GM21723 (cell line): ENCODE results near the gene NUDT7.

Source experiments
- ATAC-seq: cut with Tn5 transposase; IDR thresholded peaks from one replicate; pipeline ENCODE4 v1.9.1; 2021; ENCODE audit warnings: mild to moderate bottlenecking, moderate library complexity; ENCODE audit not compliant: unreplicated experiment

NUDT7 gene

DNA sequence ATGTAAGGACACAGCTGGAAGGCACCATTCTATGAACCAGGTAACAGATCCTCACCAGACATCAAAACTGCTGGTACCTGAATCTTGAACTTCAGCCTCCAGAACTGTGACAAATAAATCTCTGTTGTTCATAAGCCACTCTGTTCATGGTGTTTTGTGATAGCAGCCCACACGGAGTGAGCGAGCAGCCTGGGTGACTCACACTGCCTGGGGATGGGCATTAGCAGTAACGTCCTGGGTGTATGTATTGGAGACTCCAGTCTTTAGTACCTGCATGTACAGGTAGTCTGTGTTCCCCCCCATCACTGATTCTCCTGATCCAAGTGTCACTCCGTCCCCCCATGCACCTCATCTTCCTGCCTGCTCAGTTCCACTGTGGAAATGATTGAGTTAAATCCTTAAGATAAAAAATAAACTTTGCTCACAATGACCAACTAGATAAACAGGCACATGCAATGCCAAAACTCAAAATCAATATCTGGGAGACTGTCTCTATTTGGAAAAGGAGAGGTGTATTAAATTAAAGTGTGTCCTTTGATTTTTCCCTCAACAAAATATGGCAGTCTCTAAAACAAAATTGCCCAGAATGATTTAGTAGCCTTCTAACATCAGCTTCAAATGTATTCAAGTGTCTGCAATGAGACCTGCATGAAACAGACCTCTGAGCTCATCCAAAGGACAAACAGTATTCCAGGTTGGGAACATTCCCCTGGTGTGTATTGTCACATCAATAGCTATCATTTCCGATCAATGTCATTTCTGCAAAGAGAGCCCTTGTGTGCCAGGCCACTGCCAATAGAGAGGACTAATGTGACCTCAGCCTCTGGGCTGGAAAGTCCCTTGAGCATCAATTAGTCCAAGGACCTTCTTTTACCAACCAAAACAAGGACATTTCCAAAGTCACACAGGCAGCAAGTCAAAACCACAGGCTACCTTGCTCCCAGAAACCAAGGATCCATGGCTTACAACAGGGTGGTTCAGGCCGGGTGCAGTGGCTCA lies 53.9 kb downstream of the NUDT7 start:
- no peak for ATAC-seq

DNA sequence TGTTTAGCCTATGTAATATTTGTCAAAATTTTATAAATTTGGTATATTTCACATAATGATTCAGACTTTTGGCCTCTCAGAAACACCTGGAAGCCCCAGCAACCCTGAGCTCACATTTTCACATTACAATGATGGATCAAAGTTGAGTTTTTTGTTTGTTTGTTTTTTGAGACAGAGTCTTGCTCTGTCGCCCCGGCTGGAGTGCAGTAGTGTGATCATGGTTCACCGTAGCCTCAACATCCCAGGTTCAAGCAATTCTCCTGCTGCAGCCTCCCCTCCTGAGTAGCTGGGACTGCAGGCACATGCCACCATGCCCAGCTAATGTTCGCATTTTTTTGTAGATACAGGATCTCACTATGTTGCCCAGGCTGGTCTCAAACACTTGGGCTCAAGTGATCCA lies 55.4 kb downstream of the NUDT7 start:
- no peak for ATAC-seq

DNA sequence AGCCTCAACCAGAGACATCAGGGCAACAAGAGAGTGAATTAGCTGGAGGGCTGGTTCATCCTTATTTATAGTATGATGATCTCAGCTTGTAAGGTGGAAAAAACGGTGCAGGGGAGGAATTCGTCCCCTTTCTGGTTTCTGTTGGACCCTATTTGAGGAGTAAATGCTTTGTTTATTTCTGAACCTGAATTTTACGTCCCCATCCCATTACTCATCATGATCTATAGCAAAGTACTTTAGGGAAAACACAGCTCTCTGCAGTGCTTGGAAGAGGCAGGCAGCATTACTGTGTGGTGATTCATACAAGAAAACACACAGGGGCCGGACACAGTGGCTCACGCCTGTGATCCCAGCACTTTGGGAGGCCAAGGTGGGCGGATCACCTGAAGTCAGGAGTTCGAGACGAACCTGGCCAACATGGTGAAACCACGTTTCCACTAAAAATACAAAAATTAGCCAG lies 58.1 kb downstream of the NUDT7 start:
- ATAC-seq: no peak

DNA sequence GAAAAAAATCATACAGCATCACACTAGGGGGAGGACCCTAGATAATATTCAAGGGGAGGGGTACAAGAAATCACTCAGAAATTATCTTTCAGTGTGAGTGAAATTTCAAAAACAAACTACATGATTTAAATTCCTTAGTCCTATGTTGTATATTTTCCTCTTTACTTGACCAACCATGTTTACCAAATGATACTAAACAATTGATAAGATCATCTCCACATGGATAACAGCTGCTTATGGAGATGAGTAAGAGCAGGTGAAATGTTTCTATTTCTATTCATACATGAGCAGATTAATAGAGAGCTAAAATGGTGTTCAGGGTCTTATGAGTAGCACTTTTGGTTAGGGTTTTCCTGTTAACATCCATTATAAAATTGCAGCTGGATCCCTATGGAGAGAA lies 58.8 kb downstream of the NUDT7 start:
- ATAC-seq: no peak

DNA sequence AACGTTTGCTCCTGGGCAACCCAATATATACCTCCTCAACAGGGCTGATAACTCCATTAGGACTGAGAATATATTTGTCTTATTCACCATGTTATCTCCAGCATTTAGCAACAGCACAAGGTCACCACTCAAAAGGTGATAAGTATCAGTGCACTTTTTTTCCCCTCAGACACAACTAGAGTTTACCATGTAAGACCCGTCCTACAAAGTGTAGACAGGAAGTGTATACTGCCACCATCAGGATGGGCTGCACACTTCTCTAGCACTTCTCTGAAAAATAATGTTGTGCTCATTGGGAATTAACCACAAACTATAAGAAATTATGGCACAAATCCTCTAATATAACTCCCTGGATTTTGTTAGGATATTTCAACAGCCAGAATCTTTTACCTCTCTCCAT lies 60.4 kb downstream of the NUDT7 start:
- no peak for ATAC-seq

DNA sequence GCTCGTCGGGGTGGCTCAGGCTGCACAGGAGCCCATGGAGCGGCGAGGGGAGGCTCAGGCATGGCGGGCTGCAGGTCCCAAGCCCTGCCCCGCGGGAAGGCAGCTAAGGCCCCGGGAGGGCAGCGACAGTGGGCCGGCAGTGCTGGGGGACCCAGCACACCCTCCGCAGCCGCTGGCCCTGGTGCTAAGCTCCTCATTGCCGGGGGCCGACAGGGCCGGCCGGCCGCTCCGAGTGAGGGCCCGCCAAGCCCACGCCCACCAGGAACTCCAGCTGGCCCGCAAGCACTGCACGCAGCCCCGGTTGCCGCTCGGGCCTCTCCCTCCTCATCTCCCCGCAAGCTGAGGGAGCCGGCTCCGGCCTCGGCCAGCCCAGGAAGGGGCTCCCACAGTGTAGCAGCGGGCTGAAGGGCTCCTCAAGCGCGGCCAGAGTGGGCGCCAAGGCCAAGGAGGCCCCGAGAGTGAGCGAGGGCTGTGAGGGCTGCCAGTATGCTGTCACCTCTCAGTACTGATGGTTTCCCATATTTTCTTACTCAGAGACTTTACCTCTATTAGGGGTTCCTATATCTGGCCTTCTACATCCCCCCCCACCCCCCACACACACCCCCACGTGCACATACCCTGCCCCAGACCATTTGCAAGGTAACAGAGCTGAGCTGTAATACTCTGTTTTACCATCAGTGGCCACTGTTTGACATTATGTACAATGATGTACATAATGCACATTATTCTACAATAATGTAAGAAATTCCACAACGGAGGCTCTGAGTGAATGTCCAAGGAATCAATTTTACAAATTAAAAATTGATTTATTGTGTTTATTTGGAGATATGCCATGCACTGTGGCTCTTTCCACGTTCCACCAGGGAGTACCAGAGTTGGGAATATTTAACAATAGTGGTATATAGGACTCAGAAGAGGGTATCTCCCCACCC lies 62.4 kb downstream of the NUDT7 start:
- ATAC-seq: no peak

DNA sequence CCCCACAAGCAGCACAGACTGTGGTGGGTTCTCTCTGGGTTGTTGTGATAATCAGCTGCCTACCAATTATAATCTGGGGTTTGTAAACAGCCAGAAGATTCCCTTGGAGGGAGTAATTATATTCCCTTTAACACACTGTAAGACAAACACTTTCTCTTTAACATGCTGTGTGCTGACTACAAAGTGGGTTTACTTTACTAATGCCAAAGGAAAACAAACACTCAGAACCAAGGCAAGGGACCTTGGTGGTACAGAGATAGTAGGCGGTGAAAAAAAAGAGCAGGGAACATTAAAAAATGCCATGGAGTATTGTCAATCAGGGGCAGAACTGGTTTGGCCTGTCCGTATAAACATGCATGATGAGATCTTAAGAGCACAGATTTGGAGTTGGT lies 63.1 kb downstream of the NUDT7 start:
- no peak for ATAC-seq

DNA sequence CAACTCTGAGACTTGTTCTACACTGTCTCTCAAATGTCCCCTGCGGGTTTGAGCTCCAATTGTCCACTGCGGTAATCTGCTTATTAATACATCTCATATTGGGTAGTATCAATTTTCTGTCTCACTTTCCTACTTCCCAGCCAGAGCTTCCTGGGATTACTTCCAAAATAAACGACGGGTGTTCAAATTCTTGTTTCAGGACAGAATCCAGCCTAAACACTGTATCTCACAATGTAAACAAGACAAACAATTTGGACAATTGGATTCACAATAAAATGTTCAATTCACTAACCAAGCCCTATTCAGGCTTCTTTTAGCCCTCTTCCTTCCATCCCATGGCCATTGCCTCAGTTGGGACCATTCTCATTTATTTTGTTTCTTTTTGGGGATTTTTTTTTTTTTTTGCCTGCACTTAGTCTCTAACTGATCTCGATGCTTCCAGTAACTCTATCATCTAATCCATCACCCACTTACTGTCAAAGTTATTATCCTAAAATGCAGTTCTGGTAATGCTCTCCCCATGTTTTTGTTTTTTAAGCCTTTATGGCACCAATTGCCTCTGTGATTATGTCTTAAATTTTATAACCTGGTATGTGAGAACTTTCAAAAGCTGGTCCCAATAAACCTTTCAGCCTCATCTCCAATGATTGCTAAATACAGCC lies 64.0 kb downstream of the NUDT7 start:
- no peak for ATAC-seq

DNA sequence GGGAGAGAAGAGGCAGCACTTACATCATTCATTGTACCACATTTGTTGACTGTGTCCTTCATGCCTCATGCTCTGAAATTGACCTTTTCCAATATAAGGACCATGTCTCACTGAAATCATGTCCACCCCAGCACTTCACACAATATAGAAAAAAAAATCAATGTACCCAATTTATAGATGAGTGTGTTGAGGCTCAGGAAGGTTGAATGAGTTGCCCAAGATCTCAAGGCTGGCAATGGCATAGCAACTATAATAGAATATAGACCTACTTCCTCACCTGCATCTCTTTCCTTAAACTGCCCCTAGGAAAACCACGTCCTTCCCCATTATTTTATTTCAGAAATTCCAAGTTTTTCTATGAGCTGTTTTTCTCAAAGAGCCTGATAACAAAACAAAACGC lies 65.1 kb downstream of the NUDT7 start:
- no peak for ATAC-seq

DNA sequence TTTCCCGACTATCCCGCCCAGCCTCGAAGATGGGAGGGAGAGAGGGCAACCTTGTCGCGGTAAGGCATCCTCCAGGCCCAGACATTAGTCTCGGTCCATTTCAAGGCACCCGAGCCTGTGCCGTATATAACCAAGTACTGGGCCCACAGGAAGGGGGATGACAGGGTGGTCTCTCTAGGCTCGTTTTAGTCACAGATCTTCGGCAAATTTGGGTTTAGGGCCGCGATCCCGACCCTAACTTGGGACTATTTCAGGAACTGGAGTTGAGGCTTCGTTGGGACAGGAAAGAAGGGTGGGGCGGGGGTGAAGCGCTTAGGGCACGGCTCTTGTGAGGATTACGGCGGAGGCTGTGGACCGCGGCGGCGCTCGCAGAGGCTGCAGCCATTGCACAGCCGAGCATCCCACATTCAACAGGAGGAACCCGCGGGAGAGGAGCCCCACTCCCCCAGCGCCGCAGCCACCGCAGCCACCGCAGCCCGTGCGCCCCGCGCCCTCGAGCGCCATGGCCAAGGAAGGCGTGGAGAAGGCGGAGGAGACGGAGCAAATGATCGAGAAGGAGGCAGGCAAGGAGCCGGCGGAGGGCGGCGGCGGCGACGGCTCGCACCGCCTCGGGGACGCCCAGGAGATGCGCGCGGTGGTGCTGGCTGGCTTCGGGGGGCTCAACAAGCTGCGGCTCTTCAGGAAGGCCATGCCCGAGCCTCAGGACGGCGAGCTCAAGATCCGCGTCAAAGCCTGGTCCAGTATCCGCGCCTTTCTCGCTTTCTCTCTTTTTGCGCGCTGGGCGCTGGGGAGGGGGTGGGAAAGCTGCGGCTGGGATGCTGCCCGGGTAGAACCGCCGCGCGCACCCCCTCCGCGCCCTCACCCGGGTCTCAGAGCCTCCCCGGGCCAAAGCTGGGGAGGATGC lies 66.1 kb downstream of the NUDT7 start, which contains the start of gene VAT1L:
Gene VAT1L (plus strand): TSS at position 384 of the 904 bp plus-strand sequence. CDS start 119 bp downstream, at position 503.
- no peak for ATAC-seq

DNA sequence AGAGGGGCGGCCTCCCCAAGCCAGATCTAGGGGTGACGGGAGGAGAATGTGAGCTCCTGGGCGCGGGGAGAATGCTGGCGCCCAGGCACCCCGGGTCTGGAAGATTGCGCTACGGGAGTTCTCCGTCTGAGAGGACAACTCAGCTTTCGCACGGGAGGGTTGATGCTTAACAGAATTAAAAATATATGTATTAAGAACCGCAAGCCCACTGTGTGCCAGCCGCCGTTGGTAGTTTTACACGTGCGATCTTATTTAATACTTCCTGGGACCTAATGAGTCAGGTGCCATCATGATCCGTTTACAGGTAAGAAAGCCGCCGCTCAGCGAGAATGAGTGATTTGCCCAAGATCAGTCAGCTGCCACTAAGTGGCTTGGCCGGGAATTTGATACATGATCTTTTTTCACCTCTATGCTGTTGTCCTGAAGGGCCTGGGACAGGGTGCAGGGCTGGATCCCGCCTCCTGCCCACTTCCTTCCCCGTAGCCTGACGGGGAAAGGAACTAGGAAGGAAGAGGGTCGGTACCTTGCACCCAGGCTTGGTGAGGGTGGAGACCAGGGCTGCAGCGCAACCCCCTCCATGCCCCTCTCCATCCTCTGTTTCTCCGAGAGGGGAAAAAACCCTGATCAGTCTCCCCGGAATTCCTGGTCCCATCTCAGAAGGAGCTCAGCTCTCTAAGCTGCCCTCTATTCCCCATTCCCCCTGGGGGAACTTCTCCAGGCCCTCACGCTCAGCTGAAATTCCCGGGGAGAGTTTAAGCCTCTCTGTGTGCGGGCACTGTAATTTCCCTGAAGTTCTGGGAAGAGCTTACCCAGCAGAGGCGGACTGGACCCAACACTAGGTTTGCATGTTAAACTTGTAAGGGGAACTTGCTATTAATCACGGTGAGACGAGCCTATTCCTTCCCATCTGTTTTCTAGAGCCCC lies 67.0 kb downstream of the NUDT7 start:
- no peak for ATAC-seq

DNA sequence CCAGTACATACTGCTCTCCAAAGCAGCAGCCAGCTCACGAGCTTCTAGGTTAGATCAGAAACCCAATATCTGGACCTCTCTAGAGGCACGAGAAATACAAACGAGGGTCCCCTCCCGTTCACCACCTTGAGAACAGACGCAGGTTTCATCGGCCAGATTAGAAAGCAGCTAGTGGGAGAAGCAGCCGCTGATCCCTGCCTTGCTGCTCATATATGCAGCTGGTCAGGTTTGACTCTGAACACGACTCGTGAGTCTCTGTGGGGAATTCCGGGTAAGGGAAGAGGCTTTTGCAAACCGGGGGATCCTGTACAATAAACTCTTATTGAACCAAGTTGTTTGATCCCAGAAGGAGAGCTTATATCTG lies 67.7 kb downstream of the NUDT7 start:
- no peak for ATAC-seq

DNA sequence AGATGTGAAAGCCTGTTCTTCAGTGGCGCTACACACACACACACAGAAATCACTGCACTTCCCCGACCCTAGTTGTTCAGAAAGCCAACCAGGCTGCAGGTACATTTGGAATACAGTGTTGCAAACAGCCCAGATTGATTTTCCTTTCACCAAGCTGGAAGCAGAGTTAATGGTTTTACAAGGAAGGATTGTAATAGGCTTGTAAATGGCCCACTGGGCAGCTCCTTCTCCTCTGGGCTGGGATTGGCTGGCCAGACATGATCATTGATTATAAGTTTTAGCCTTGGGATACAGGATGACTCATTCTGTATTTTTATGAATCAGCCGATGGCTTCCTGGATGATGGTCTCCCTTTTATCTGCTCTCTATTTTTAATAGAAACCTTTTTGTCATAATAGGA lies 68.6 kb downstream of the NUDT7 start:
- no peak for ATAC-seq
